Erythroblast (primary cell): ENCODE results near the gene PGF.

Experiments
- GATA1 ChIP-seq: IDR thresholded peaks from 2 replicates; pipeline ENCODE4 v1.6.1; 2011; ENCODE audit warnings: low read depth, mild to moderate bottlenecking, control low read depth, low read length, moderate library complexity
- POLR2A ChIP-seq: IDR thresholded peaks from 2 replicates; pipeline ENCODE4 v1.6.1; 2011; ENCODE audit warnings: mild to moderate bottlenecking, low read length

DNA sequence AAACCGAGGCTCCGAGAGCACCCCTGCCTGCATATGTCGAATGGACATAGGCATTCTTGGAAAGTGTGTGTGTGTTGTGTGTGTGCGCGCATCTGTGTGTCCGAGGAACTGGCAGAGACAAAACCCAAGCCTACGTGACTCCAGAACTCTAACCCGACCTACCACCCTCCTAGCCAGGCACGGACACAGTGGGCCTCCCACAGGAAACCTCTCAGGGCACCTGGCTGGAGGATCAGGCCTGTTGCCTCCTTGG, 556 bp upstream of the PGF start:
- TF ChIP-seq POLR2A, result no peak
- TF ChIP-seq GATA1, result no peak
